ENCODE results near the gene DNM3. TPM values are rescaled to one million over a fixed set of nuclear protein-coding genes. Genes with fewer than 3 reads are reported as not detected.
A peak's percentile ranks its signal among the peaks of the same experiment; 100 is the strongest.

The DNM3 gene
- total RNA-seq, 3 donors from 2014 or later (not counting 1 experiment from before 2014, with no cell fraction given), result 2.5 to 3.3 (median 2.8) TPM

- H3K9me3 Mint-ChIP-seq, result no peaks in the 10 kb centered on the region
- no peaks in the 10 kb centered on the region for H3K36me3 ChIP-seq (ENCODE audit: control insufficient read depth, insufficient read depth, low read length)
- peak overlapping the region; percentile 38 to 72 for H3K27ac Mint-ChIP-seq
- H3K36me3 Mint-ChIP-seq, result no peaks in the 10 kb centered on the region
- intact Hi-C loops (cut with micrococcal nuclease), result loop anchor here (1.0 to 2.0 kb wide), 3 partner anchors 265 to 397 kb away; no protein-coding TSS in a partner anchor
- H3K27ac ChIP-seq (ENCODE audit: low read length), result no peak overlapping the region
- TF ChIP-seq, protein P1, sequence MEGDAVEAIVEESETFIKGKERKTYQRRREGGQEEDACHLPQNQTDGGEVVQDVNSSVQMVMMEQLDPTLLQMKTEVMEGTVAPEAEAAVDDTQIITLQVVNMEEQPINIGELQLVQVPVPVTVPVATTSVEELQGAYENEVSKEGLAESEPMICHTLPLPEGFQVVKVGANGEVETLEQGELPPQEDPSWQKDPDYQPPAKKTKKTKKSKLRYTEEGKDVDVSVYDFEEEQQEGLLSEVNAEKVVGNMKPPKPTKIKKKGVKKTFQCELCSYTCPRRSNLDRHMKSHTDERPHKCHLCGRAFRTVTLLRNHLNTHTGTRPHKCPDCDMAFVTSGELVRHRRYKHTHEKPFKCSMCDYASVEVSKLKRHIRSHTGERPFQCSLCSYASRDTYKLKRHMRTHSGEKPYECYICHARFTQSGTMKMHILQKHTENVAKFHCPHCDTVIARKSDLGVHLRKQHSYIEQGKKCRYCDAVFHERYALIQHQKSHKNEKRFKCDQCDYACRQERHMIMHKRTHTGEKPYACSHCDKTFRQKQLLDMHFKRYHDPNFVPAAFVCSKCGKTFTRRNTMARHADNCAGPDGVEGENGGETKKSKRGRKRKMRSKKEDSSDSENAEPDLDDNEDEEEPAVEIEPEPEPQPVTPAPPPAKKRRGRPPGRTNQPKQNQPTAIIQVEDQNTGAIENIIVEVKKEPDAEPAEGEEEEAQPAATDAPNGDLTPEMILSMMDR (IDR thresholded peaks at IDR 0.05), result peak; percentile 58
- peaks cover 0 to 4% of the 10 kb centered on the region in 2 donors for H3K27me3 Mint-ChIP-seq (ENCODE audit: low read depth in 2 of 2)
- peaks cover 45 to 50% of the 10 kb centered on the region in 2 donors for H3K4me1 Mint-ChIP-seq
- no peak for DNase-seq
- no peak for ATAC-seq
- peaks cover 13% of the 10 kb centered on the region for H3K4me1 ChIP-seq (ENCODE audit: control insufficient read depth, insufficient read depth, low read length)
- no peaks in the 10 kb centered on the region for H3K27me3 ChIP-seq (ENCODE audit: control insufficient read depth, insufficient read depth, low read length)
- H3K4me3 ChIP-seq (ENCODE audit: low read length), result no peak overlapping the region
- peak overlapping the region; percentile 62 for H3K4me3 Mint-ChIP-seq
- H3K9me3 ChIP-seq (ENCODE audit: control insufficient read depth, insufficient read depth, low read length), result no peaks in the 10 kb centered on the region
- WGBS (ENCODE audit: insufficient coverage), result 76% methylated on average over 4 of the region's 6 CpGs
These were observed 558.7 kb downstream of the DNM3 start for GRCh38 chr1:172399756-172400721.

GRCh38 chr1:172400722-172401105 lies 559.4 kb downstream of the DNM3 start:
- peaks cover 43 to 49% of the 10 kb centered on the region in 2 donors for H3K4me1 Mint-ChIP-seq
- H3K4me3 Mint-ChIP-seq, result peak overlapping the region; percentile 35
- no peak overlapping the region for H3K27ac ChIP-seq (ENCODE audit: low read length)

DNA sequence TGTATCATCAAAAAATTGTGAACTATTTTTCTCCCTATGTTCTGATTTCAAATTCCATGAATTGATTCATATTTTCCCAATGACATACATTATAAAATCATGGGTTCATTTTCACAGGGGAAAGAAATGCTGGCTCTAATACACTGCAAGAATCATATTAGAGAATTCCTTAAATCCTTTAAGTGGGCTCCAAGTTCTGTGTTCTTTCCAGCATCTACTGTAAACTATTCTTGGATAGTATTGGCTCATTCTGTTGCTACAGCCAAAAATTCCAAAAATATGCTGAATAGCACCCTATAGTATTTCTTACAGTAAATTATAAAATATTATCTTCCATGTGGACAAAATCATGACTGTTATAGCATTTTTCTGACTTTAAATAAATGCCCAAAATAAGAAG lies 560.2 kb downstream of the DNM3 start:
- ATAC-seq, result no peak

More at GRCh38 chr1:172400722-172401105, 559.4 kb downstream of the DNM3 start:
- intact Hi-C loops (cut with micrococcal nuclease), result no loop called here
- Histone ChIP-seq H3K4me3 (ENCODE audit: low read length) (no peak overlapping the region), H3K36me3 (ENCODE audit: control insufficient read depth, insufficient read depth, low read length) (no peaks in the 10 kb centered on the region), H3K9me3 (ENCODE audit: control insufficient read depth, insufficient read depth, low read length) (no peaks in the 10 kb centered on the region), H3K27me3 (ENCODE audit: control insufficient read depth, insufficient read depth, low read length) (no peaks in the 10 kb centered on the region), H3K4me1 (ENCODE audit: control insufficient read depth, insufficient read depth, low read length) (peaks cover 10% of the 10 kb centered on the region)
- WGBS (ENCODE audit: insufficient coverage), result 100% methylated on average over 1 of the region's 1 CpG
- no peak for DNase-seq
- Mint-ChIP-seq H3K27me3 (ENCODE audit: low read depth in 2 of 2) (peaks cover 0 to 4% of the 10 kb centered on the region in 2 donors), H3K36me3 (no peaks in the 10 kb centered on the region), H3K27ac (no peak overlapping the region), H3K9me3 (no peaks in the 10 kb centered on the region)
- no peak for ATAC-seq
- TF ChIP-seq, protein P1 (IDR thresholded peaks at IDR 0.05), result no peak

More for the DNA sequence above, 560.2 kb downstream of the DNM3 start:
- Histone ChIP-seq H3K27me3 (ENCODE audit: control insufficient read depth, insufficient read depth, low read length) (no peaks in the 10 kb centered on the region), H3K4me1 (ENCODE audit: control insufficient read depth, insufficient read depth, low read length) (peaks cover 10% of the 10 kb centered on the region), H3K4me3 (ENCODE audit: low read length) (no peak overlapping the region), H3K36me3 (ENCODE audit: control insufficient read depth, insufficient read depth, low read length) (no peaks in the 10 kb centered on the region), H3K27ac (ENCODE audit: low read length) (no peak overlapping the region), H3K9me3 (ENCODE audit: control insufficient read depth, insufficient read depth, low read length) (no peaks in the 10 kb centered on the region)
- Mint-ChIP-seq H3K4me3 (no peak overlapping the region), H3K27ac (no peak overlapping the region), H3K4me1 (peaks cover 43 to 49% of the 10 kb centered on the region in 2 donors), H3K27me3 (ENCODE audit: low read depth in 2 of 2) (peaks cover 0 to 6% of the 10 kb centered on the region in 2 donors), H3K9me3 (no peaks in the 10 kb centered on the region), H3K36me3 (no peaks in the 10 kb centered on the region)
- no peak for DNase-seq
- TF ChIP-seq, protein P1 (IDR thresholded peaks at IDR 0.05), result no peak
- intact Hi-C loops (cut with micrococcal nuclease), result no loop called here
